Effector CD4-positive, alpha-beta T cell (primary cell): ENCODE measurements around the gene VPS54.
"Not testable (repeated sequence)": the region's sequence is repeated elsewhere in the genome, so short reads cannot be mapped to it uniquely, and the experiment has no call there.

Experiments used
- DNase-seq: peaks from one replicate; pipeline ENCODE4 v3.0.0-alpha.2; 2020

VPS54 gene

DNA sequence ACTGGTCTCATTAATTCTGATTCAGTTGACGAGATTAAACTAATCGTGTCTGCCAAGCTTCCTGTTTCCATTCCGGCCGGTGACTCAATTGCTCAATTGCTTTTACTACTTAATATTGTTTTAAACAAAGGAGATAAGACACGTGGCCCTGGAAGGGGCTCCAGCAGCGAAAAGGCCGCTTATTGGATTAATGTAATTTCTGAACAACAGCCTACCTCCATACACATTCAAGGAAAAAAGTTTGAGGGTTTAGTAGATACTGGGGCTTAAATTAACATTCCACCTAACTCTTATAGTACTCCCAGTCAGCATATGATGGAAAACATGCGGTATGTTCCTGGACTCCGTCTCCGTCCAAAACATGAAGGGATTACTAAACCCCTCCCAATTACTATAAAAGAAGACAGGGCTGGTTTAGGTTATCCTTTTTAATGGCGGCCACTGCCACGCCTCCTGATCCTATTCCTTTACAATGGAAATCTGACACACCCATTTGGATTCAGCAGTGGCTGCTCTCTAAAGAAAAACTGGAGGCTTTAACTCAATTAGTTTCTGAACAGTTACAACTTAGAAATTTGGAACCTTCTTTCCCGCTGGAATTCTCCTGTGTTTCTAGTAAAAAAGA, 27.1 kb downstream of the VPS54 start:
- DNase-seq: no peak

DNA sequence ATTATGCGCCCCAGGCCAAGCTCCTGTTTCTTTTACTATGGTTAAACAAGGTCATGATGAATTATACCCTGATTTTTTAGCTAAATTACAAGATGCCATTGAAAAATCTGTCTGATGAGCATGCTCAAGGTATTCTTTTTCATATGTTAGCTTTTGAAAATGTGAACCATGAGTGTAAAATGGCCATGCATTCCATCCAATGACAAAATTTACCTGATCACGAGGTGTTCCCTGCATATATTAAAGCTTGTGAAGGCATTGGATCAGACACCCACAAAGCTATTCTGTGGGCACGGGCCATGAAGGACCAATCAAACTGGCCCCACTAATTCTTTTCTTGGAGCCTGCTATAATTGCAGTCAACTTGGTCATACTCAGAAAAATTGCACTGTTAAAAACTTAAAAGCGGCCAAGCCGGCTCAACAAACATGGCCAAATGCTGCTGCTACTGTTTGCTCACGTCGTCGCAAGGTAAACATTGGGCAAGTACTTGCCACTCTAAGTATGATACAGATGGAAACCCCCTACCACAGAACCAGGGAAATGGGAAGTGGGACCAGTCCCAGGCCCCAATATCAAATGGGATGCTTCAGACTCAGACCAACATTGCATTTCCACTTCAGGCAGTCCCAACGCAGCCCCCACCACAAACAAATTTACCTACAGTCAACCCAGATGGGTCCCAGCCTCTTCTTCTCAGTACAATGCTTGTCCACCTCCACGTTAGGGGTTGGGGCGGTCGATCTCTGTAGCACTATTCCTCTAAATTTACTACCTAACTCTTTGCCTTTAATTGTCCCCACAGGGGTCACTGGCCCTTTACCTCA, 27.8 kb downstream of the VPS54 start:
- not testable (repeated sequence) for DNase-seq

DNA sequence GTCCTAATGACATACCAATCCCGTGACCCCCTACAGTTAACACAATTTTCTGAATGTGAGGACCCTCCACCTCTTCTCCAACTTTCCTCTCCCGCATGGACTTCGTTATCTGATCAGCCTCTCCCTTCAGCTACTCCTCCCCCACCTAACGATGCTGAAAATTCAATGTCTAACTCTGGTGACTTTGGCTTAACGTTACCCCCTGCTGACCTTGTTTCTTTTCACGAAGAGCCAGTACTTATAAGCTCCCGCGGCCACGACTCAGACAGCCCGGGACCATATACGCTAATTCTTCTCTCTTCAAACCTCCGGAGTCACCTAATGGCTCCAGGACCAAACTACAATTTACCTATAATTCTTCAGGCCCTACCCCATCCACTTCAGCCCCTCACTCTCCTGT, 29.2 kb downstream of the VPS54 start:
- no peak for DNase-seq

DNA sequence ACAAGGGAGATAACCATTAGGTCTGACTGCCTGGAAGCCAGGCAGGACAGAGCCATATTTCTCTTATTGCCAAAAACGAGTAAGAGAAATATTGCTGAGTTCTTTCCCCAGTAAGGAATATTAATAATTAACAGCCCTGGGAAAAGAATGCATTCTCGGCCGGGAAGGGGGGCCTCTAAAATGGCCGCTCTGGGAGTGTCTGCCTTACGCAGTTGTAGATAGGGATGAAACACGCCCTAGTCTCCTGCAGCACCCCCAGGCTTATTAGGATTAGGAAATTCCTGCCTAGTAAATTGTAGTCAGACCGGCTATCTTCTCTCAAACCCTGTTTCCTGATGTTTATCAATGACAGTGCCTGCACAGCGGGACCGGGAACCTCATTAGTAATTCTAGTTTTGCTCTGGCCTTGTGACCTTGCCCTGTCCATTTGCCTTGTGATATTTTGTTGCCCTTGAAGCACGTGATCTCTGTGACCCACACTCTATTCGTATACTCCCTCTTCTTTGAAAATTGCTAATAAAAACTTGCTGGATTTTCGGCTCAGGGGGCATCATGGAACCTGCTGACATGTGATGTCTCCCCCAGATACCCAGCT, 30.3 kb downstream of the VPS54 start:
- DNase-seq: not testable (repeated sequence)

DNA sequence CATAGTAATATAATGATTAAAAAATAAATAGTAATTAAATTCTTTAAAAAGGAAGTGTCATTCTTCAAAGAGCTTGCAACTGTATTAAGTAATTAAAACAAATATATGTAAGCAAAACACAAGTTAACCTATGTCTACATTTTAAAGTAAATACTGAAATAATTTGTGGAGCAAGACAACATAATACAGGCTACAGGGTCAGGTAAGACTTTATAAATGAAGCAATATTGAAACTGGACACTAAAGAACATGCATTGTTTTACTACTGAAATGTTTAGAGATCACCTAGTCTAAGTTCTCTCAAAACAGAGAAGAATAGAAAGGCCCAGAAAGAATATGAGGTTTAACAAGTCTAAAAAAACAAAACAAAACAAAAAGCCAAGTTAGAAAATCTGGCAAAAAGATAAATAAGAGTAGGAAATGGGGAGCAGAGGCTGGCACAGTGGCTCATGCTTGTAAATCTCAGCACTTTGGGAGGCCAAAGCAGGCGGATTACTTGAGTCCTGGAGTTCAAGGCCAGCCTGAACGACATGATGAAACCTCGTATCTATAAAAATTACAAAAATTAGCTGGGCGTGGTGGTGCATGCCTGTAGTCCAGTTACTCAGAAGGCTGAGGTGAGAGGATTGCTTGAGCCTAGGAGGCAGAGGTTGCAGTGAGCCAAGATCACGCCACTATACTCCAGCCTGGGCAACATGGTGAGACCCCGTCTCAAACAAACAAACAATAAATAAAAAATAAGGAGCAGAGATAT, 34.4 kb downstream of the VPS54 start:
- DNase-seq: no peak

DNA sequence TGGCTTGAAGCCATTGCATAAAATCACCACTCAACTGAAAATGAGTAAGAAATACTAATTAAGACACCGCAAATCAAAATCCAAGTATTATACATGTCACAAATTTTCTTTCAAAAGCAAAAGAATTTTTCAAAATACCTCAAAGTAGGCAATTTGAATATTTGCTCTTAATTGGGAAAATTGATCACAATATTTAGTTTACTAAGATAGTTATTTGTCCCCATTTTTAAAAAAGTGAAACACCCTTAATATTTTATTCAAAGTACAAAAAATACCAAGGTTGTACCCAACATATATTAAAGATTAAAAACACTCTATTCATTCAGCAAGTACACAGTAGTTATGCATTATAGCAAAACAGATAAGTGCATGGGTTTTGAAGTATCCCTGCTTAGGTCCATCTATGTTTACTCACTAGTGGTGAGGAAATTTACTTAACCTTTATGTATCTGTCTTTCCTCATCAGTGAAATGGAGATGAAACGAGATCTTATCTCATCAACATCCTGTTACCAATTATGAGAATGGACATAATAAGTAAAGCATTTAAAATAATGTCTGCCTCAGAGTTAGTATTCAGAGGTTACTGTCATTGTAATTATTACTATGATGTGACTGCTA, 35.1 kb downstream of the VPS54 start:
- DNase-seq: no peak

DNA sequence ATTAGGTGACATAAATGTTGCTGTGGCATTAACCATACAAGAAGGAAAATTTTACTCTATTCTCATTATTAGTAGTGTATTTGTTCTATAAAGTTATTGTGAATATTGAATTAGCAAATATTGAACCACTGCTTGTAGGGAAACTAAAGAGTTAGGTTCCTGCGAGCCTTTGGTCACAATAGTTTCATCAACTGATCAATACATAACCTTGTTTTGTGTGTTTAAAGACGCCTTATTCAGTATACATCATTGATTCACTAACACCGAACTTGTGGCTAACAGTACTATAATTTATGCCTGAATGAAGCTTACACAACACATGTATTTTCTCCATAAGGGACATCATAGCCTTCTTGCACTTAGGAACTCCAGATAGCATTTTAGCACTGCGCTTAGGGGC, 36.9 kb downstream of the VPS54 start:
- no peak for DNase-seq

DNA sequence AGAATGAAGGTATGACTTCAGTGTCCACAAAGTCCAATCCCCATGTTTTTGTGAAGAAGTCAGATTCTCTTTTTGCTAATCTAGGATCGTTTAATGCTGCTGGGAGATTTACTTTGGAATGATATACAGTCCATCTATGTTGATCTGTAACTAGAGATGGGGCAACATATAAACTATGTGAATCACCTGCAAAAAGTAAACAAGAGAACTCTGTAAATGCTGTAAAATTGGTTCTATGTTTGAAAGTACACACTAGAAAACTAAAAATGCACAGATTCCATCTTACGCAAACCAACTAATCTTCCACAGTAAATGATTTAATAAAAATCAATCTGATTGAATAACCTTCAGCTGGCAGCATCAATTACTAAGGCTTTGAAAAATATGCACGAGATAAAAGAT, 37.5 kb downstream of the VPS54 start:
- DNase-seq: no peak

DNA sequence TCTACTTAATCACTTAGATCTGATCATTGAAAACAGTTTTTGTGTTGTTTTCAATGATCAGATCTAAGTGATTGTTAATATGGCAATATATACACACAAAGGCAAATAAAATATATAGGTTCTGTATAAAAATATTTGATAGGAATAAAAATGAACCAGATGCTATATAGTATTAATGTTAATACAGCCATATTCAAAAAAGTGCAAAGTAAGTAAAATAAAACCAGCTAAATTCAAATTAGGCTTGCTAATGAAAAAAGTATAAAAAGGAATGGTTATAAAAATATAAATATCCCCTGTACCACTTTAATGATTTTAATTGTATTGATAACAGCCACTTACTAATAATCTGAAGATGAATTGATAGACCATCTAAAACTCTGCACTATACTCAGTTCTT, 38.4 kb downstream of the VPS54 start:
- DNase-seq: no peak

DNA sequence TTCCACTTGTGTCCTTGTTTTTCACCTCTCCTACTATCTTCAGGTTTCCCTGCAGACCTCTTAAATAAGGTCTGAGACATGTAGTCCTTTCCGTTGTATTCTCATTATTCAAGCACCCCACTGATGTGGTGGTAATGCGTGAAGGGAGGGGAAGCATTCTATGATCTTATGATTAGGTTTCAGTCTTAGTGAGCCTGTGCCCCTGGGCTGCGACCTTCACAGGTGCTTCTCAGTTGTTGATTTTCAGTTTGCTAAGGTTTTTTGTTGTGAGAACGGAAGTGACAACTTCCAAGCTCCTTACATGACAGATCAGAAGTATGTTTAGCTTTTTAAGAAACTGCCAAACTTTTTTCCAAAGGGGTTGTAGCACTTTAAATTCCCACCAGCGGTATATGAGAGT, 41.3 kb downstream of the VPS54 start:
- DNase-seq: no peak

DNA sequence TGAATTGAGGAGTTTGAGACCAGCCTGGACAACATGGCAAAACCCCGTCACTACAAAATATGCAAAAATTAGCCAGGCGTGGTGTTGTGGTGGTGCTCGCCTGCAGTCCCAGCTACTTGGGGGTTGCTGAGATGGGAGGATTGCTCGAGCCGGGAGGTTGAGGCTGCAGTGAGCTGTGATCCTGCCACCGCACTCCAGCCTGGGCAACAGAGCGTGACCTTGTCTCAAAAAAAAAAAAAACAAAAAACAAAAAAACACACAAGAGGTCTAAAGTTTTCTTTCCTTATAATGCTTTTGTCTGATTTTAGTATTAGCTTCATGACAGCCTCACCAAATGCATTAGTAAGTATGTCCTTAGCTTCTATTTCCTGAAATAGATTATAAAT, 43.1 kb downstream of the VPS54 start:
- no peak for DNase-seq

DNA sequence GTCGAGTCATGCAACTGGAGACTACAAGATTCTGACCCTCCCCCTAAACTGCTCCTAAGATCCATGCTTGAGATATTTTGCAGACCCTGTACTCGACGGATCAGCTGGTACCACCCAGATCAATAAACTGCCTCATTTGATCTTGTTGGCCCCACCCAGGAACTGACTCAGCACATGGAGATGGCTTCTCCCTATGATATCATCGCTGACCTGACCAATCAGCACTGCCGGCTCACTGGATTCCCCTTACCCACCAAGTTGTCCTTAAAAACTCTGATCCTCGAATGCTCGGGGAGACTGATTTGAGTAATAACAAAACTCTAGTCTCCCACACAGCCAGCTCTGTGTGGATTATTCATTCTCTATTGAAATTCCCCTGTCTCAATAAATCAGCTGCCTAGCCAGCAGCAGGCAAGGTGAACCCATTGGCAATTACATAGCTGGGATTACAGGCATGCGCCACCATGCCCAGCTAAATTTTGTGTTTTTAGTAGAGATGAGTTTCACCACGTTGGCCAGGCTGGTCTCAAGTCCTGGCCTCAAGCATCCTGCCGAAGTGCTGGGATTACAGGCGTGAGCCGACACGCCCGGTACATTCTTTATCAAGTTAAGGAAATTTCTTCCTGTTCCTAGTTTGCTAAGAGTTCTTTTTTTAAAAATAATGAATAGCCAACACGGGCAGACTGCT, 43.6 kb downstream of the VPS54 start:
- no peak for DNase-seq

DNA sequence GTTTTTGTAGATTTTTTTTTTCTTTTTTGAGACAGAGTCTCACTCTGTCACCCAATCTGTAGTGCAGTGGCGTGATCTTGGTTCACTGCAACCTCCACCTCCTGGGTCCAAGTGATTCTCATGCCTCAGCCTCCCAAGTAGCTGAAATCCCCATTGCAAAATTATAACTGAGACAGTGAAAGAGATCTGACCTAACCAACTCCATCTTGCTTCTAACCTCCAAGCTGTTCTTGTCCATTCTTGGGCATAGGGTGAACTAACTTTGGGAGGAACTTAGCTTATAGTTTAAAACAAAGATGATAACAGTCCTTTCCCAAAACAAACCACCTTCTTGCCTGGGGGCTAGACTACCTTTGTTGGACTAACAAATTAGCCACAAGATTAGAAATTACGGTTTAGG, 44.2 kb downstream of the VPS54 start:
- not testable (repeated sequence) for DNase-seq

DNA sequence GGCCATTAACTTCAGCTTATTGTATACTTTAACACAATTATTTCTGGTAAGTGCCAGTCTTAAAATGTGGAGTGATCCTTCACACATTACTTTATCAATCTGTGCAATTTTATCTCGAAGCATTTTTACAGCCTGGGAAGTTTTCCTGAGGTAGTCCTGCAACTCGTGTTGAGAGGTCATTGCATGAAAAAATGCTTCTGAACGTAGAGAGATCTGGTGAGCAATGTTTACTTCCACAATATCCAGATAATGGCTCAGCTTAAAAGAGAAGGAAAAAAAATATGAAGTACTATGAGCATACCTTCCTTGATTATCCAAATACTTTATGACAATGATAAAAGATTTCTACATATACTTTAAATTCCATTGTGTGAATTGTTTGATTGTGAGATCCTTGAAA, 57.0 kb downstream of the VPS54 start:
- DNase-seq: no peak

DNA sequence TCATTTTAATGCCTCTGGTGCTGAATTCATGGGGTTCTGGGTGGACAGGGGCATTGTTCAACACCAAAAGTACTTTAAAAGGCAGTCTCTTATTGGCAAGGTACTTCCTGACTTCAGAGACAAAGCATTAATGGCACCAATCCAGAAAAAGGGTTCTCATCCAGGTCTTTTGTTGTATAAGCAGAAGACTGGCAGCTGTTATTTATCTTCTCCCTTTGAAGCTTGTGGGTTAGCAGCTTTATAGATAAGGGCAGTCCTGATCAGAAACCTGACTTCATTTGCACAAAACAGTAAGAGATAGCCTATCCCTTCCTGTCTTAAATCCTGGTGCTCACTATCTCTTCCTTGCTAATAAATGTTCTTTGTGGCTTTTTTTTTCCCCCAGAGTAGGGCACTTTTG, 68.8 kb downstream of the VPS54 start:
- no peak for DNase-seq

DNA sequence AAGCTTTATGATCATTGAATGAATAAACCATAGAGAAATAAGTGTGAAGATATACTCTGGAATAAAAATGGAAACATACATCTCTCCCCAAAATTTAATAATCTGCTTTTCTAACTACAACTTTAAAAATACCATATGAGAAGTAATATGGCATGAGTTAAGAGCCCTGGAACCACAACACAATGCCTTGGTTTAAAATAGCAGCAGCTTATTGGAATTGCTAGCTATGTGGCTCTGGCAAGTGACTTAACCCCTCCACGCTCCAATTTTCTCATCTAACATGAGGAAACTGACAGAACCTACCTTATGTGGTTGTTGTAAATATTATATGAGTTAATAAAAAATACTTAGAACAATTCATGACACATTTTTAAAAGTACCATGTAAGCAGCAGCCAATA, 76.4 kb downstream of the VPS54 start:
- no peak for DNase-seq

DNA sequence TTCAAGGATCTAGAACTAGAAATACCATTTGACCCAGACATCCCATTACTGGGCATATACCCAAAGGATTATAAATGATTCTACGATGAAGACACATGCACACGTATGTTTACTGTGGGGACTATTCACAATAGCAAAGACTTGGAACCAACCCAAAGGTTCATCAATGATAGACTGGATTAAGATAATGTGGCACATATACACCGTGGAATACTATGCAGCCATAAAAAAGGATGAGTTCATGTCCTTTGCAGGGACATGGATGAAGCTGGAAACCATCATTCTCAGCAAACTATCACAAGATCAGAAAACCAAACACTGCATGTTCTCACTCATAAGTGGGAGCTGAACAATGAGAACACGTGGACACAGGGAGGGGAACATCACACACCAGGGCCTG, 87.1 kb downstream of the VPS54 start:
- not testable (repeated sequence) for DNase-seq

DNA sequence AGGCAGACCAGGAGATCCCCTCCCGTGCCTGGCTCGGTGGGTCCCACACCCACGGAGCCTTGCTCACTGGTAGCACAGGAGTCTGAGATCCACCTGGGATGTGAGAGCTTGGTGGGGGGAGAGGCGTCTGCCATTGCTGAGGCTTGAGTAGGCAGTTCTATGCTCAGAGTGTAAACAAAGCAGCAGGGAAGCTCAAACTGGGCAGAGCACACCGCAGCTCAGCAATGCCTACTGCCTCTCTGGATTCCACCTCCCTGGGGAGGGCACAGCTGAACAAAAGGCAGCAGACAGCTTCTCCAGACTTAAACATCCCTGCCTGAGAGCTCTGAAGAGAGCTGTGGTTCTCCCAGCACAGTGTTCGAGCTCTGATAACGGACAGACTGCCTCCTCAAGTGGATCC, 92.4 kb downstream of the VPS54 start:
- DNase-seq: no peak

DNA sequence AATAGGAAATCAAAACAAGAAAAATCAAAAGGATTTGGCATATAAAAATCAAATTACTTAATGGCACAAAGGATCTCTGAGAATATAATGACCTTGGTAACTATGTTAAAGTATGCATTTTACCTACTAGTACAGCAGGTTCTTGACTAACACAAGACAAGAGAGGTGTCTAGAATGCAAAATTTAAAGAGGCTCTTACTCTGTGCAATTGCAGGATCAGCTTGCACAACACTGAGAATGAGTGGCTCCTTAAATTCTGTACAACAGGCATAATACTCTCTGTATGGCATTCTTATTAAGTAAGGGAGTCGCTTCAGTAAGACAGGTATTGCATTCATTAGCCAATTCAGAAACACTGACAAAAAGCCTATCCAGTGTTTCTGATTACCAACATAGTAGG, 104.9 kb downstream of the VPS54 start:
- no peak for DNase-seq

DNA sequence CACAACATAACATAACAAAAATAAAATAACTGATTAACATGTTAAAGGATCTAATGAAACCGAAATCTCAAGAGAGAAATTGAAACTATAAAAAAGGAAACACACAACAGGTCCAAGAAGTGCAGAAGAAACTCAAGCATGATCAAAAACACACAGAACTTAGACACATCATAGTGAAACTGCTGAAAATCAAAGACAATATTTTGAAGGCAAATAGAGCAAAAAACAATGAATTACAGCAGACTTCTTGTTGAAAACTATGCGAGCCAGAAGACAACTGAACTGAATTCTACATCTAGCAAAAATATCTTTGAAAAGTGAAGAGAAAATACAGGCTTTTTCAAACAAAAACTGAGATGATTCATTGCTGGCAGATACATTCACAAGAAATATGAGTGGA, 116.2 kb downstream of the VPS54 start:
- DNase-seq: no peak

DNA sequence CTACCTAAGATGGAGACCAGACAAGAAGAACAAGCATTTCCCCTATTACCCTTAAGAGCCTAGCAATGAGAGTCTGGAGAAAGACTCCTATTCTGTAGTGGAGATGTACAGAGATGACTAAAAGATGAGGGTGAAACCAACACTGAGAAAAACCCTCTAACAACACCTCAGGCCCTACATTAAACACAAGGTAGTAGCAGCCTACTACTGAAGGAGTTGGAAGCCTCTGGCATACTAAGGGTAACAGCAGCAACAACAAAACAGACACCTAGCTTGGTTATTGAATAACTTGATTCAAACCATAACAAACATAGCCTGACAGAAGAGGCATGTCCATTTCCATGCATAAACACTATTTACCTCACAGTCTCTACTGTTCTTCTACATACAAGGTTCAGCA, 117.1 kb downstream of the VPS54 start:
- DNase-seq: no peak

DNA sequence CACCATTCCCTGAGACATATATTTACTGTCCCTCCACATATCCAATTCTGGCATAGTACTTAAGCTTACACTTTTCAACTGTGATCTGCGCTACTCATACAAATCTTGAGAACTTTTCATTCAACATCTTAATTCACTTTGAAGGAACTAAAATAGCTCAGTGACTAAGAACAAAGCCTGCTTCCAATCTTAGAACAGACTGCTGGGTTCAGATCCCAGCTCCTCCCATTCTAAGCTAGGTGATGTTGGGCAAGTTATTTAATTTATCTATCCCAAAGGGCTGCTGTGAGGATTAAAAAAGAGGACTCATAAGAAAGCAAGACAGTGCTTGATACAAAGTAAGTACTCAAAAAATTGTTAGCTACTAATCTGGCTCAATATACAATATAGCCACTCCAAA, 119.6 kb downstream of the VPS54 start:
- no peak for DNase-seq

DNA sequence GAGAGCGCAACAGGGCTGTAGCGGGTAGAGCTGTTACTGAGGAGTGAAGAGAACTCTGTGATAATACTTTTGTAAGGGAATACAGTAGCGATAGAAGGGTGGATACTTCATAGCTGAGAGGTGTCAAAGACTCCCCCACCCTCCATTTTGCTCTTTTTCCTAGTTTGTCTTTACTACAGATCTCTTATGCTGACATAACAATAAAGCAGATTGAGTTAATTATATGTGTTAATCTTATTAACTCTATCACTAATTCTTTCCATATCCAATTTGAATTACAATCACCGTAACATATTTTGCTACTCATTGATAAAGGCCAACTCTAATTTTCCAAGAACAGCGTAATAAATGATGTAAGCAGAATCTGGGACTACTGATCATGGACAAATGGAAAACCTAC, 120.4 kb downstream of the VPS54 start:
- DNase-seq: no peak
